Ishikawa (cell line): ENCODE results near the gene NABP2.

Experiments
- CEBPB ChIP-seq: IDR thresholded peaks from 2 replicates; pipeline ENCODE4 v1.6.1; 2012
- CREB1 ChIP-seq: IDR thresholded peaks from 2 replicates; pipeline ENCODE4 v1.6.1; 2012; ENCODE audit warnings: low read depth
- EGR1 ChIP-seq: IDR thresholded peaks from 2 replicates; pipeline ENCODE4 v1.6.1; 2012
- EP300 ChIP-seq: IDR thresholded peaks from 2 replicates; pipeline ENCODE4 v1.6.1; 2012; ENCODE audit warnings: borderline replicate concordance
- FOXM1 ChIP-seq: IDR thresholded peaks from 2 replicates; pipeline ENCODE4 v1.6.1; 2012; ENCODE audit warnings: low read depth, borderline replicate concordance
- NFIC ChIP-seq: IDR thresholded peaks from 2 replicates; pipeline ENCODE4 v1.6.1; 2012
- RAD21 ChIP-seq: IDR thresholded peaks from 2 replicates; pipeline ENCODE4 v1.6.1; 2012; ENCODE audit warnings: low read depth
- TAF1 ChIP-seq: IDR thresholded peaks from 2 replicates; pipeline ENCODE4 v1.6.1; 2012; ENCODE audit warnings: low read depth, mild to moderate bottlenecking
- TCF12 ChIP-seq: IDR thresholded peaks from 2 replicates; pipeline ENCODE4 v1.6.1; 2012; ENCODE audit warnings: low read depth
- TEAD4 ChIP-seq: IDR thresholded peaks from 2 replicates; pipeline ENCODE4 v1.6.1; 2012
- YY1 ChIP-seq: IDR thresholded peaks from 2 replicates; pipeline ENCODE4 v1.6.1; 2012; ENCODE audit warnings: low read depth
- ZBTB7A ChIP-seq: IDR thresholded peaks from 2 replicates; pipeline ENCODE4 v1.6.1; 2012; ENCODE audit warnings: low read depth
- TF ChIP-seq, protein P1 (sequence below): IDR thresholded peaks from 2 replicates; pipeline ENCODE4 v1.6.1; 2012
- TF ChIP-seq, protein P2 (sequence below): IDR thresholded peaks from 2 replicates; pipeline ENCODE4 v1.6.1; 2012; ENCODE audit warnings: low read depth, mild to moderate bottlenecking
- TF ChIP-seq, protein P3 (sequence below): IDR thresholded peaks from 2 replicates; pipeline ENCODE4 v1.6.1; 2012

The NABP2 gene

DNA sequence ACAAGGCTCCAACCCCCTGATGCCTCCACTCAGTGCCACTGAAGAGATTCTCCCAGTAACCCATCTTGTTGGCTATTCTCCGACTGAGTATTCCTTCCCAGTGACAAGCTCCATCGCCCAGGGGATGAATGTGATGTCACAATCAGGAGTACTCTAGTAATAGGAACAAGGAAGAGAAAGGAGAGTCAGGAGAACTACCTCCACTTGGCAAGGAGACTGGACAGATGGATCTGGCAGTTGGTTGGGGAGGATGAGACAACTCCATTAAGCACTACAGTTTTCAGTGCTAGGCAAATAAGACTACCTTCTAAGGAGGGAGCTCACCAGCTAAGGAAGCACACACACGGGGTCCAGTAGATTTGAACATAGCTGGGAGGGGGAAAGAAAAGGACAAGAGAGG is 7.7 kb upstream of the NABP2 start:
- TF ChIP-seq CREB1 (no peak), TAF1 (no peak), CEBPB (no peak), FOXM1 (no peak), YY1 (no peak), EGR1 (no peak), TEAD4 (no peak), ZBTB7A (no peak), EP300 (no peak), NFIC (no peak), RAD21 (no peak), TCF12 (no peak)
- TF ChIP-seq, protein P1, sequence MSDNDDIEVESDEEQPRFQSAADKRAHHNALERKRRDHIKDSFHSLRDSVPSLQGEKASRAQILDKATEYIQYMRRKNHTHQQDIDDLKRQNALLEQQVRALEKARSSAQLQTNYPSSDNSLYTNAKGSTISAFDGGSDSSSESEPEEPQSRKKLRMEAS = no peak
- TF ChIP-seq, protein P2, sequence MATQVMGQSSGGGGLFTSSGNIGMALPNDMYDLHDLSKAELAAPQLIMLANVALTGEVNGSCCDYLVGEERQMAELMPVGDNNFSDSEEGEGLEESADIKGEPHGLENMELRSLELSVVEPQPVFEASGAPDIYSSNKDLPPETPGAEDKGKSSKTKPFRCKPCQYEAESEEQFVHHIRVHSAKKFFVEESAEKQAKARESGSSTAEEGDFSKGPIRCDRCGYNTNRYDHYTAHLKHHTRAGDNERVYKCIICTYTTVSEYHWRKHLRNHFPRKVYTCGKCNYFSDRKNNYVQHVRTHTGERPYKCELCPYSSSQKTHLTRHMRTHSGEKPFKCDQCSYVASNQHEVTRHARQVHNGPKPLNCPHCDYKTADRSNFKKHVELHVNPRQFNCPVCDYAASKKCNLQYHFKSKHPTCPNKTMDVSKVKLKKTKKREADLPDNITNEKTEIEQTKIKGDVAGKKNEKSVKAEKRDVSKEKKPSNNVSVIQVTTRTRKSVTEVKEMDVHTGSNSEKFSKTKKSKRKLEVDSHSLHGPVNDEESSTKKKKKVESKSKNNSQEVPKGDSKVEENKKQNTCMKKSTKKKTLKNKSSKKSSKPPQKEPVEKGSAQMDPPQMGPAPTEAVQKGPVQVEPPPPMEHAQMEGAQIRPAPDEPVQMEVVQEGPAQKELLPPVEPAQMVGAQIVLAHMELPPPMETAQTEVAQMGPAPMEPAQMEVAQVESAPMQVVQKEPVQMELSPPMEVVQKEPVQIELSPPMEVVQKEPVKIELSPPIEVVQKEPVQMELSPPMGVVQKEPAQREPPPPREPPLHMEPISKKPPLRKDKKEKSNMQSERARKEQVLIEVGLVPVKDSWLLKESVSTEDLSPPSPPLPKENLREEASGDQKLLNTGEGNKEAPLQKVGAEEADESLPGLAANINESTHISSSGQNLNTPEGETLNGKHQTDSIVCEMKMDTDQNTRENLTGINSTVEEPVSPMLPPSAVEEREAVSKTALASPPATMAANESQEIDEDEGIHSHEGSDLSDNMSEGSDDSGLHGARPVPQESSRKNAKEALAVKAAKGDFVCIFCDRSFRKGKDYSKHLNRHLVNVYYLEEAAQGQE = no peak
- TF ChIP-seq, protein P3, sequence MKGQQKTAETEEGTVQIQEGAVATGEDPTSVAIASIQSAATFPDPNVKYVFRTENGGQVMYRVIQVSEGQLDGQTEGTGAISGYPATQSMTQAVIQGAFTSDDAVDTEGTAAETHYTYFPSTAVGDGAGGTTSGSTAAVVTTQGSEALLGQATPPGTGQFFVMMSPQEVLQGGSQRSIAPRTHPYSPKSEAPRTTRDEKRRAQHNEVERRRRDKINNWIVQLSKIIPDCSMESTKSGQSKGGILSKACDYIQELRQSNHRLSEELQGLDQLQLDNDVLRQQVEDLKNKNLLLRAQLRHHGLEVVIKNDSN = no peak

DNA sequence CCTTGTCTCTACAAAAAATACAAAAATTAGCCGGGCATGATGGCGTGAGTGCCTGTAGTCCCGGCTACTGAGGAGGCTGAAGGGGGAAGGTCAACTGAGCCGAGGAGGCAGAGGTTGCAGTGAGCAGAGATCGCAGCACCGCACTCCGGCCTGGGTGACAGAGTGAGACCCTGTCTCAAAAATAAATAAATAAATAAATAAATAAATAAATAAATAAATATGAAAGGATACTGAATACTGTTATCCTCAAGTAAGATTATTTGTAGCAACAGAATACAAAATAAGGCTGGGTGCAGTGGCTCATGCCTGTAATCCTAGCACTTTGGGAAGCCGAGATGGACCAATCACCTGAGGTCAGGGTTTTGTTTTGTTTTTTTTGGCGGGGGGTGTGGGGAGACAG is 4.3 kb upstream of the NABP2 start:
- no peak for TF ChIP-seq CEBPB
- no peak for TF ChIP-seq TAF1
- TF ChIP-seq EP300 = no peak
- no peak for TF ChIP-seq NFIC
- TF ChIP-seq YY1 = no peak
- TF ChIP-seq, protein P1 = no peak
- TF ChIP-seq ZBTB7A = no peak
- TF ChIP-seq EGR1 = no peak
- no peak for TF ChIP-seq RAD21
- no peak for TF ChIP-seq CREB1

GRCh38 chr12:56220611-56221231 is 3.4 kb upstream of the NABP2 start:
- TF ChIP-seq TEAD4 (no peak), TAF1 (peak; percentile 50; the same call in 1 of the 2 replicates), CEBPB (peak; percentile 70)

DNA sequence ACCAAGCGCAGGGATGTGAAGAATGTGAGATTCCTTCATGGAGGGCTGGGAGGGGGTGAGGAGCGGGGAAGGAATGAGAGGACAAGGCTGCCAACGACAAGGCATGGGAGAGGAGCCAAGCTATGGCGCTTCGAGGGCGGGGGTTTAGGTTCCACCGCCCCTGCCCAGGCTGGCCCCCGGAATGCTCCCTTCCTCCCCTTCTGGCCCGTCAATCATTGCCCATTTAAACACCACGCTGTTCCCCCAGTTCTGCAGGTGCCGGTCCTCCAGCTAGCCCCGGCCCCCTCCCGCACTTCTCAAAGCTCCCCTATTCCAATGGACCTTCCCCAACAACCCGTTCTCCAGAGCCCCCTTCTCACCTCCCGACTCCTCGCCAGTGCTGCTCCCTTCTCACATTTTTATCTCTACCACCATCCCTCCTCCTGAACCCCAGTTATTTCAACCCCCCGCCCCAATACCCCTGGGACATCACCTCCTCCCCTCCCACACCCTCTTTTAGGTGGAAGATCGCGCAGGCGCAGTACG is 2.8 kb upstream of the NABP2 start:
- TF ChIP-seq, protein P1 = peak; percentile 39; the same call in 1 of the 2 replicates
- TF ChIP-seq ZBTB7A (peak; percentile 76), NFIC (no peak), TEAD4 (peak; percentile 68; the same call in 1 of the 2 replicates)

GRCh38 chr12:56221757-56222530 is 2.2 kb upstream of the NABP2 start, which contains the start of gene RNF41:
TSS of gene RNF41 (minus strand) at chr12:56221922. CDS start at chr12:56214047, 7,875 bp downstream.
- TF ChIP-seq ZBTB7A (no peak), RAD21 (no peak), EGR1 (no peak), FOXM1 (no peak), TCF12 (peak; percentile 11; the same call in 1 of the 2 replicates), CEBPB (peak; percentile 2; the same call in 1 of the 2 replicates), TAF1 (peak; percentile 79), EP300 (0 out of 2 replicates have a peak, but pooled peaks have one; percentile 30), TEAD4 (no peak), CREB1 (peak; percentile 78; the same call in 1 of the 2 replicates), YY1 (peak; percentile 67; the same call in 1 of the 2 replicates), NFIC (0 out of 2 replicates have a peak, but pooled peaks have one; percentile 9)
- TF ChIP-seq, protein P1 = peak; percentile 57
- TF ChIP-seq, protein P3 = no peak
- TF ChIP-seq, protein P2 = no peak
